H1 (cell line): ENCODE measurements around the gene GDF9. TPM values are rescaled to one million over a fixed set of nuclear protein-coding genes. Genes with fewer than 3 reads are reported as not detected.

Experiments
- CTCF ChIA-PET: fragments of 300-600 bp; sonication (Branson Sonifier 250); formaldehyde crosslinking; loops from one replicate; lab custom pipeline; 2021; ENCODE audit not compliant: partially characterized antibody; lab: Charles Lee
- POLR2A ChIA-PET: fragments of 300-600 bp; sonication (Branson Sonifier 250); formaldehyde crosslinking; loops from one replicate; lab custom pipeline; 2021; ENCODE audit warnings: inconsistent platforms; ENCODE audit not compliant: partially characterized antibody; lab: Charles Lee
- DNase-seq, 2 experiments: peaks; one replicate each; pipeline versions ENCODE4 v3.0.0 to v3.0.0-alpha.2; 2010 to 2022; ENCODE audit warnings: low spot score in 2 of 2, low read depth in 1 of 2, mixed read lengths in 1 of 2
- FAIRE-seq: peaks from 2 replicates; lab custom pipeline; 2011; peaks lifted over from hg19 to GRCh38; lab: Jason Lieb, UNC
- H2AFZ ChIP-seq: 2 replicates; pipeline ENCODE4 v1.8.1; 2012; ENCODE audit warnings: low read length, inconsistent platforms
- H2AK5ac ChIP-seq: 2 replicates; pipeline ENCODE4 v1.6.1; 2013; ENCODE audit warnings: low read depth, low read length
- H2BK120ac ChIP-seq: replicated peaks from 2 replicates; pipeline ENCODE3; 2013; ENCODE audit warnings: low read depth, low read length, inconsistent platforms
- H2BK12ac ChIP-seq: 2 replicates; pipeline ENCODE4 v1.6.1; 2013; ENCODE audit warnings: low read depth, low read length
- H2BK15ac ChIP-seq: 2 replicates; pipeline ENCODE4 v1.6.1; 2013; ENCODE audit warnings: low read length
- H2BK20ac ChIP-seq: 2 replicates; pipeline ENCODE4 v1.6.1; 2013; ENCODE audit warnings: low read length
- H2BK5ac ChIP-seq: 2 replicates; pipeline ENCODE4 v1.6.1; 2013; ENCODE audit warnings: low read depth, low read length
- H3K14ac ChIP-seq: 2 replicates; pipeline ENCODE4 v1.6.1; 2013; ENCODE audit warnings: inconsistent platforms; ENCODE audit not compliant: insufficient read length
- H3K18ac ChIP-seq: 2 replicates; pipeline ENCODE4 v1.6.1; 2013; ENCODE audit warnings: low read length; ENCODE audit errors: extremely low read depth
- H3K23ac ChIP-seq: 2 replicates; pipeline ENCODE4 v1.6.1; 2013; ENCODE audit warnings: inconsistent platforms; ENCODE audit not compliant: insufficient read length
- H3K23me2 ChIP-seq: 2 replicates; pipeline ENCODE4 v1.6.1; 2013; ENCODE audit warnings: low read depth, low read length
- H3K27ac ChIP-seq: 2 replicates; pipeline ENCODE4 v1.6.1; 2011; ENCODE audit warnings: low read depth, low read length, inconsistent platforms
- H3K27me3 ChIP-seq, 4 experiments: replicated peaks in 1 of 4; 1 replicate in 1 of 4; 2 replicates in 3 of 4; pipeline versions ENCODE4 v1.6.1 to v1.8.1; 2011 to 2013; ENCODE audit warnings: low read length in 3 of 4, mild to moderate bottlenecking in 3 of 4, inconsistent platforms in 2 of 4, mixed read lengths in 2 of 4, moderate library complexity in 1 of 4; ENCODE audit not compliant: control insufficient read depth in 3 of 4, insufficient read depth in 3 of 4; ENCODE audit errors: extremely low read depth in 1 of 4
- H3K36me3 ChIP-seq, 4 experiments: 2 replicates each; pipeline versions ENCODE4 v1.6.1 to v1.8.1; 2011 to 2013; ENCODE audit warnings: mild to moderate bottlenecking in 4 of 4, low read length in 3 of 4, moderate library complexity in 2 of 4, control low read depth in 1 of 4, inconsistent platforms in 1 of 4; ENCODE audit not compliant: insufficient read depth in 4 of 4, control insufficient read depth in 2 of 4
- H3K4ac ChIP-seq: replicated peaks from 2 replicates; pipeline ENCODE3; 2013; ENCODE audit warnings: low read length, low read depth, mixed read lengths, inconsistent platforms; ENCODE audit not compliant: insufficient read length
- H3K4me1 ChIP-seq, 4 experiments: replicated peaks in 1 of 4; 1 replicate in 1 of 4; 2 replicates in 3 of 4; pipeline versions ENCODE4 v1.6.1 to v1.8.1; 2011 to 2013; ENCODE audit warnings: low read length in 3 of 4, inconsistent platforms in 2 of 4, mixed read lengths in 1 of 4; ENCODE audit not compliant: insufficient read depth in 4 of 4, control insufficient read depth in 3 of 4
- H3K4me2 ChIP-seq, 2 experiments: 2 replicates each; pipeline versions ENCODE4 v1.6.1 to v1.8.1; 2011 to 2013; ENCODE audit warnings: low read depth in 2 of 2, low read length in 2 of 2, control low read depth in 1 of 2, inconsistent platforms in 1 of 2, mild to moderate bottlenecking in 1 of 2; ENCODE audit not compliant: insufficient read depth in 1 of 2
- H3K4me3 ChIP-seq, 4 experiments: fragments of 200-600, 300-600 bp in 1 of 4; sonication (generic), shearing (Covaris generic), sonication (Bioruptor Twin) in 1 of 4; 2 replicates each; pipeline versions ENCODE4 v1.5.1 to v1.8.1; 2011 to 2016; ENCODE audit warnings: low read length in 4 of 4, low read depth in 3 of 4, control low read depth in 2 of 4, inconsistent platforms in 2 of 4, mild to moderate bottlenecking in 2 of 4, mixed read lengths in 1 of 4, moderate library complexity in 1 of 4; ENCODE audit not compliant: insufficient read depth in 2 of 4; ENCODE audit errors: extremely low read depth in 1 of 4
- H3K56ac ChIP-seq: replicated peaks from 2 replicates; pipeline ENCODE3; 2013; ENCODE audit warnings: low read depth, mild to moderate bottlenecking, mixed read lengths, low read length, inconsistent platforms; ENCODE audit not compliant: insufficient read length
- H3K79me1 ChIP-seq: 2 replicates; pipeline ENCODE4 v1.6.1; 2013; ENCODE audit warnings: low read depth, low read length, control low read depth
- H3K79me2 ChIP-seq, 2 experiments: 2 replicates each; pipeline versions ENCODE4 v1.6.1 to v1.8.1; 2012 to 2013; ENCODE audit warnings: low read length in 2 of 2, mild to moderate bottlenecking in 2 of 2, inconsistent platforms in 1 of 2; ENCODE audit not compliant: insufficient read depth in 2 of 2, control insufficient read depth in 1 of 2
- H3K9ac ChIP-seq, 4 experiments: replicated peaks in 1 of 4; 1 replicate in 1 of 4; 2 replicates in 3 of 4; pipeline versions ENCODE4 v1.6.1 to v1.8.1; 2011 to 2013; ENCODE audit warnings: low read depth in 3 of 4, low read length in 3 of 4, control low read depth in 2 of 4, mild to moderate bottlenecking in 2 of 4, moderate library complexity in 2 of 4, inconsistent platforms in 1 of 4; ENCODE audit errors: extremely low read depth in 1 of 4
- H3K9me3 ChIP-seq, 2 experiments: 2 replicates each; pipeline versions ENCODE4 v1.6.1 to v1.8.1; 2012 to 2013; ENCODE audit warnings: mild to moderate bottlenecking in 2 of 2, moderate library complexity in 2 of 2, control low read depth in 1 of 2, inconsistent platforms in 1 of 2, low read depth in 1 of 2, low read length in 1 of 2, mixed read lengths in 1 of 2; ENCODE audit not compliant: insufficient read depth in 2 of 2
- H4K20me1 ChIP-seq, 2 experiments: replicated peaks in 1 of 2; 2 replicates each; pipeline versions ENCODE3 to v1.8.1; 2011 to 2013; ENCODE audit warnings: inconsistent platforms in 2 of 2, low read length in 2 of 2, mild to moderate bottlenecking in 1 of 2; ENCODE audit not compliant: insufficient read depth in 2 of 2, control insufficient read depth in 1 of 2
- H4K5ac ChIP-seq: 2 replicates; pipeline ENCODE4 v1.6.1; 2013; ENCODE audit warnings: low read length, low read depth, mixed read lengths, inconsistent platforms; ENCODE audit not compliant: insufficient read length
- H4K8ac ChIP-seq: 2 replicates; pipeline ENCODE4 v1.8.0; 2013; ENCODE audit warnings: mild to moderate bottlenecking, moderate library complexity, low read length, inconsistent platforms; ENCODE audit not compliant: insufficient read depth; ENCODE audit errors: extremely low read depth
- H4K91ac ChIP-seq: replicated peaks from 2 replicates; pipeline ENCODE3; 2013; ENCODE audit warnings: low read length, mixed read lengths, inconsistent platforms; ENCODE audit not compliant: insufficient read length
- EZH2 ChIP-seq: fragments of 200-600 bp; sonication (generic); IDR thresholded peaks from 2 replicates; pipeline ENCODE4 v1.7.1; 2012; ENCODE audit warnings: low read depth, mild to moderate bottlenecking, moderate library complexity, low read length, inconsistent platforms; ENCODE audit not compliant: severe bottlenecking
- PHF8 ChIP-seq: fragments of 200-600 bp; sonication (generic); conservative IDR thresholded peaks from 2 replicates; pipeline ENCODE4 v1.7.1; 2012; ENCODE audit warnings: low read depth, mild to moderate bottlenecking, inconsistent platforms, low read length, moderate library complexity
- TAF7 ChIP-seq: optimal IDR thresholded peaks from 2 replicates; pipeline ENCODE3; 2011; ENCODE audit warnings: low read depth, mild to moderate bottlenecking, inconsistent platforms, low read length, moderate library complexity, borderline replicate concordance
- WGBS, 2 experiments: shearing (Covaris generic) in 1 of 2; methylation state at CpG; one replicate each; pipeline versions ENCODE4 v1.1.6 to v1.1.7; 2013 to 2015; ENCODE audit warnings: low lambda C conversion rate in 2 of 2, mixed read lengths in 2 of 2, inconsistent platforms in 1 of 2, low coverage in 1 of 2, missing lambda C conversion rate in 1 of 2; ENCODE audit not compliant: insufficient replicate concordance in 2 of 2, insufficient coverage in 1 of 2, insufficient read length in 1 of 2; ENCODE audit errors: extremely low coverage in 1 of 2, missing lambda C conversion rate in 1 of 2; 5-methylcytosine and 5-hydroxymethylcytosine counted together
- polyA plus RNA-seq, 7 experiments: library from polyadenylated mRNA; depleted of rRNA in 3 of 7; stranded (reverse) in 5 of 7; unstranded in 2 of 7; fragments of >200 nt in 5 of 7; fragments of 200-250 nt in 2 of 7; gene quantifications; 1 replicate in 5 of 7; 2 replicates in 1 of 7; 4 replicates in 1 of 7; pipeline versions ENCODE4 v1.2.1 to v1.2.3, GENCODE V29; 2011 to 2013; ENCODE audit warnings: missing spikeins in 2 of 7, mixed read lengths in 2 of 7
- total RNA-seq: library from RNA; stranded (reverse); fragmentation: NEBNext Ultra II Directional; extraction: Animal tissue kit (Norgen Biotek cat#: 25700); gene quantifications from 2 replicates; pipeline ENCODE4 v1.2.1, GENCODE V29; 2021
- TF ChIP-seq, protein P1 (sequence below): IDR thresholded peaks from 2 replicates; pipeline ENCODE4 v1.6.1; 2012; ENCODE audit warnings: inconsistent platforms
- TF ChIP-seq, protein P2 (sequence below): IDR thresholded peaks from 2 replicates; pipeline ENCODE4 v1.6.1; 2012; ENCODE audit warnings: inconsistent platforms

The GDF9 gene
- total and polyA plus RNA-seq, 2 of the 8 experiments (the other 6 are each of a cell fraction or from before 2014, with no cell fraction given) = 0.14 TPM; not detected in 1

- Histone ChIP-seq H4K5ac (no peak overlapping the region), H3K27me3 (peaks cover 34 to 54% (median 46%) of the 10 kb centered on the region in 4 experiments), H3K56ac (no peak overlapping the region), H2BK15ac (no peak overlapping the region), H3K4me3 (peak overlapping the region; percentile 10 to 52 (median 28); a peak in 7 of 8 replicates), H3K27ac (no peak overlapping the region), H3K79me1 (no peaks in the 10 kb centered on the region), H2BK20ac (no peak overlapping the region), H3K23ac (no peak overlapping the region), H4K20me1 (peaks cover 0 to 5% of the 10 kb centered on the region in 2 experiments), H3K79me2 (no peaks in the 10 kb centered on the region), H2AFZ (no peak overlapping the region), H3K4ac (no peak overlapping the region), H2BK120ac (no peak overlapping the region), H2BK12ac (no peak overlapping the region), H3K14ac (no peak overlapping the region), H3K9ac (no peak overlapping the region), H3K4me1 (peaks cover 0 to 3% (median 0%) of the 10 kb centered on the region in 4 experiments; a peak in 1 of 7 replicates), H4K8ac (no peak overlapping the region), H2AK5ac (no peak overlapping the region), H2BK5ac (no peak overlapping the region), H3K9me3 (peaks cover 0 to 9% of the 10 kb centered on the region in 2 experiments; a peak in 2 of 4 replicates), H3K18ac (no peak overlapping the region; the same call in 1 of the 2 replicates), H4K91ac (no peak overlapping the region), H3K4me2 (peak overlapping the region; percentile 31 to 68; a peak in 3 of 4 replicates), H3K23me2 (peaks cover 4% of the 10 kb centered on the region; the same call in 1 of the 2 replicates), H3K36me3 (peaks cover 0 to 4% (median 0%) of the 10 kb centered on the region in 4 experiments; a peak in 1 of 8 replicates)
- DNase-seq (peak in 1 of 2 experiments; percentile 80), FAIRE-seq (no peak)
- POLR2A ChIA-PET = interaction anchor here (0.6 to 3.2 kb wide), 7 partner anchors 9 to 68 kb away, joined by 3 to 30 read pairs (median 4); partner anchors contain the start of genes CCNI2, GDF9, SHROOM1 and UQCRQ
- 3% methylated on average over 40 of the region's 110 CpGs; no CpG with 5 or more reads in 1 of the 2 experiments for WGBS, 2 experiments
- CTCF ChIA-PET = interaction anchor here (0.6 to 3.2 kb wide), 16 partner anchors 9 to 287 kb away, joined by 3 to 19 read pairs (median 4); partner anchors contain the start of genes GDF9, SHROOM1 and UQCRQ
- TF ChIP-seq TAF7 = no peak
- peak; percentile 54 for TF ChIP-seq EZH2
- 0 out of 2 replicates have a peak, but pooled peaks have one; percentile 16 for TF ChIP-seq PHF8
- TF ChIP-seq, protein P1, sequence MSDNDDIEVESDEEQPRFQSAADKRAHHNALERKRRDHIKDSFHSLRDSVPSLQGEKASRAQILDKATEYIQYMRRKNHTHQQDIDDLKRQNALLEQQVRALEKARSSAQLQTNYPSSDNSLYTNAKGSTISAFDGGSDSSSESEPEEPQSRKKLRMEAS = peak; percentile 82
- TF ChIP-seq, protein P2, sequence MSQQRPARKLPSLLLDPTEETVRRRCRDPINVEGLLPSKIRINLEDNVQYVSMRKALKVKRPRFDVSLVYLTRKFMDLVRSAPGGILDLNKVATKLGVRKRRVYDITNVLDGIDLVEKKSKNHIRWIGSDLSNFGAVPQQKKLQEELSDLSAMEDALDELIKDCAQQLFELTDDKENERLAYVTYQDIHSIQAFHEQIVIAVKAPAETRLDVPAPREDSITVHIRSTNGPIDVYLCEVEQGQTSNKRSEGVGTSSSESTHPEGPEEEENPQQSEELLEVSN = peak; percentile 83
These were observed 52.4 kb downstream of the GDF9 start for GRCh38 chr5:132813599-132814502.
